CD4-positive, alpha-beta T cell treated with Interleukin-12 subunit alpha and Interleukin-12 subunit beta, for 1 hour (primary cell): ENCODE results near the gene UBALD2.
"Not testable (repeated sequence)": the region's sequence is repeated elsewhere in the genome, so short reads cannot be mapped to it uniquely, and the experiment has no call there.

ENCODE experiments used
- DNase-seq: peaks from one replicate; pipeline ENCODE4 v3.0.0-alpha.2; 2020

Gene UBALD2

GRCh38 chr17:76278268-76278908 lies 13.2 kb downstream of the UBALD2 start:
- DNase-seq = no peak

- DNase-seq = peak; percentile 85
Observed at GRCh38 chr17:76278952-76279741, 14.0 kb downstream of the UBALD2 start.

- no peak for DNase-seq
Observed at GRCh38 chr17:76279742-76280287, 14.7 kb downstream of the UBALD2 start.

GRCh38 chr17:76280650-76281049 lies 15.5 kb downstream of the UBALD2 start:
- DNase-seq = no peak

- DNase-seq = no peak
Observed at GRCh38 chr17:76281573-76282371, 16.6 kb downstream of the UBALD2 start.

GRCh38 chr17:76292567-76292966 lies 27.4 kb downstream of the UBALD2 start:
- no peak for DNase-seq

GRCh38 chr17:76293106-76293505 lies 28.0 kb downstream of the UBALD2 start:
- no peak for DNase-seq

- DNase-seq = no peak
Observed at GRCh38 chr17:76296186-76296585, 31.0 kb downstream of the UBALD2 start.

GRCh38 chr17:76296889-76297288 lies 31.7 kb downstream of the UBALD2 start:
- no peak for DNase-seq

- no peak for DNase-seq
Observed at GRCh38 chr17:76297436-76297835, 32.3 kb downstream of the UBALD2 start.

GRCh38 chr17:76304226-76305134 lies 39.3 kb downstream of the UBALD2 start:
- no peak for DNase-seq

GRCh38 chr17:76305135-76305454 lies 39.9 kb downstream of the UBALD2 start:
- DNase-seq = not testable (repeated sequence)

- DNase-seq = no peak
Observed at GRCh38 chr17:76307299-76307965, 42.3 kb downstream of the UBALD2 start.

GRCh38 chr17:76307966-76308338 lies 42.8 kb downstream of the UBALD2 start, which contains the start of gene QRICH2:
Gene QRICH2, minus strand, starts transcription at chr17:76308276. Its CDS starts 278 bp downstream, at chr17:76307998.
- DNase-seq = no peak

GRCh38 chr17:76309461-76309860 lies 44.3 kb downstream of the UBALD2 start:
- no peak for DNase-seq

- DNase-seq = no peak
Observed at GRCh38 chr17:76312735-76313134, 47.6 kb downstream of the UBALD2 start.

GRCh38 chr17:76314392-76315227 lies 49.5 kb downstream of the UBALD2 start:
- no peak for DNase-seq

- no peak for DNase-seq
Observed at GRCh38 chr17:76317535-76317934, 52.4 kb downstream of the UBALD2 start.

- no peak for DNase-seq
Observed at GRCh38 chr17:76318586-76318985, 53.4 kb downstream of the UBALD2 start.
